HEK293 (cell line): Measurements from ENCODE around the gene ACSS1.

Experiments used
- CTCF ChIA-PET: fragments of 350-600 bp; formaldehyde crosslinking; extraction: SDS; loops from one replicate; lab custom pipeline; 2021; ENCODE audit warnings: antibody characterized with exemption; lab: Yijun Ruan, JAX
- POLR2A ChIA-PET: fragments of 300-600 bp; formaldehyde crosslinking; extraction: SDS; loops from one replicate; lab custom pipeline; 2020; ENCODE audit warnings: antibody characterized with exemption, inconsistent platforms; lab: Yijun Ruan, JAX
- H3K27ac ChIP-seq: fragments of 200-500 bp; sonication (Bioruptor generic); 2 replicates; pipeline ENCODE4 v1.5.1; 2014; ENCODE audit warnings: low read depth, low read length, control low read depth, inconsistent platforms; ENCODE audit errors: extremely low read depth
- H3K36me3 ChIP-seq, 2 experiments: fragments of 200-500 bp in 1 of 2; sonication (Bioruptor generic) in 1 of 2; 1 replicate in 1 of 2; 2 replicates in 1 of 2; pipeline ENCODE4 v1.5.1; 2014 to 2017; ENCODE audit warnings: inconsistent platforms in 2 of 2, low read length in 2 of 2; ENCODE audit not compliant: control insufficient read depth in 2 of 2, insufficient read depth in 1 of 2
- H3K4me1 ChIP-seq: fragments of 200-500 bp; sonication (Bioruptor generic); 2 replicates; pipeline ENCODE4 v1.5.1; 2014; ENCODE audit warnings: mild to moderate bottlenecking, low read length, inconsistent platforms; ENCODE audit not compliant: control insufficient read depth, insufficient read depth
- H3K4me3 ChIP-seq: 2 replicates; pipeline ENCODE4 v1.5.1; 2011; ENCODE audit warnings: low read depth, mild to moderate bottlenecking, control low read depth, low read length, moderate library complexity
- H3K9me3 ChIP-seq: fragments of 200-500 bp; sonication (Bioruptor generic); 2 replicates; pipeline ENCODE4 v1.5.1; 2014; ENCODE audit warnings: low read depth, low read length, inconsistent platforms; ENCODE audit not compliant: control insufficient read depth, insufficient read depth
- EGR2 ChIP-seq: fragments of 450-650 bp; formaldehyde crosslinking; IDR thresholded peaks from 2 replicates; pipeline ENCODE4 v1.5.1; 2016; ENCODE audit warnings: low read depth, missing biosample characterization, missing genetic modification characterization
- GLI4 ChIP-seq: fragments of 450-650 bp; formaldehyde crosslinking; IDR thresholded peaks from 2 replicates; pipeline ENCODE4 v1.5.1; 2016; ENCODE audit warnings: missing biosample characterization, missing genetic modification characterization
- ZNF132 ChIP-seq: fragments of 450-650 bp; formaldehyde crosslinking; IDR thresholded peaks from 2 replicates; pipeline ENCODE4 v1.5.1; 2017; ENCODE audit warnings: missing biosample characterization, missing genetic modification characterization, borderline replicate concordance
- ZNF133 ChIP-seq: fragments of 450-650 bp; formaldehyde crosslinking; IDR thresholded peaks from 2 replicates; pipeline ENCODE4 v1.5.1; 2016; ENCODE audit warnings: missing biosample characterization, missing genetic modification characterization
- ZNF24 ChIP-seq: fragments of 450-650 bp; formaldehyde crosslinking; IDR thresholded peaks from 2 replicates; pipeline ENCODE4 v1.5.1; 2016; ENCODE audit warnings: missing biosample characterization, missing genetic modification characterization
- ZNF302 ChIP-seq: fragments of 450-650 bp; formaldehyde crosslinking; IDR thresholded peaks from 2 replicates; pipeline ENCODE4 v1.5.1; 2016; ENCODE audit warnings: missing biosample characterization, missing genetic modification characterization, low read depth
- ZNF473 ChIP-seq: fragments of 450-650 bp; formaldehyde crosslinking; IDR thresholded peaks from 2 replicates; pipeline ENCODE4 v1.5.1; 2017; ENCODE audit warnings: missing biosample characterization, missing genetic modification characterization
- ZNF48 ChIP-seq: fragments of 450-650 bp; formaldehyde crosslinking; IDR thresholded peaks from 2 replicates; pipeline ENCODE4 v1.5.1; 2016; ENCODE audit warnings: missing biosample characterization, missing genetic modification characterization
- ZNF529 ChIP-seq: fragments of 450-650 bp; formaldehyde crosslinking; IDR thresholded peaks from 2 replicates; pipeline ENCODE4 v1.5.1; 2017; ENCODE audit warnings: missing genetic modification characterization, missing biosample characterization; ENCODE audit not compliant: insufficient replicate concordance
- ZNF555 ChIP-seq: fragments of 450-650 bp; formaldehyde crosslinking; conservative IDR thresholded peaks from 2 replicates; pipeline ENCODE4 v1.5.1; 2017; ENCODE audit warnings: missing biosample characterization, mild to moderate bottlenecking, missing genetic modification characterization, inconsistent platforms
- ZNF624 ChIP-seq: fragments of 450-650 bp; formaldehyde crosslinking; IDR thresholded peaks from 2 replicates; pipeline ENCODE4 v1.5.1; 2017; ENCODE audit warnings: missing biosample characterization, missing genetic modification characterization
- ZNF791 ChIP-seq: fragments of 450-650 bp; formaldehyde crosslinking; IDR thresholded peaks from 2 replicates; pipeline ENCODE4 v1.5.1; 2016; ENCODE audit warnings: missing biosample characterization, missing genetic modification characterization
- ZNF837 ChIP-seq: fragments of 450-650 bp; formaldehyde crosslinking; IDR thresholded peaks from 2 replicates; pipeline ENCODE4 v1.5.1; 2016; ENCODE audit warnings: missing biosample characterization, missing genetic modification characterization
- TF ChIP-seq, protein P1 (sequence below): fragments of 450-650 bp; formaldehyde crosslinking; IDR thresholded peaks from 2 replicates; pipeline ENCODE4 v1.5.1; 2016; ENCODE audit warnings: missing biosample characterization, missing genetic modification characterization
- TF ChIP-seq, protein P2 (sequence below): fragments of 450-650 bp; formaldehyde crosslinking; IDR thresholded peaks from 2 replicates; pipeline ENCODE4 v1.5.1; 2016; ENCODE audit warnings: missing biosample characterization, missing genetic modification characterization
- TF ChIP-seq, protein P3 (sequence below): fragments of 450-650 bp; formaldehyde crosslinking; IDR thresholded peaks from 2 replicates; pipeline ENCODE4 v1.5.1; 2017; ENCODE audit warnings: missing biosample characterization, missing genetic modification characterization
- TF ChIP-seq, protein P4 (sequence below): fragments of 450-650 bp; formaldehyde crosslinking; IDR thresholded peaks from 2 replicates; pipeline ENCODE4; 2016; ENCODE audit warnings: missing biosample characterization, missing genetic modification characterization

ACSS1 gene

DNA sequence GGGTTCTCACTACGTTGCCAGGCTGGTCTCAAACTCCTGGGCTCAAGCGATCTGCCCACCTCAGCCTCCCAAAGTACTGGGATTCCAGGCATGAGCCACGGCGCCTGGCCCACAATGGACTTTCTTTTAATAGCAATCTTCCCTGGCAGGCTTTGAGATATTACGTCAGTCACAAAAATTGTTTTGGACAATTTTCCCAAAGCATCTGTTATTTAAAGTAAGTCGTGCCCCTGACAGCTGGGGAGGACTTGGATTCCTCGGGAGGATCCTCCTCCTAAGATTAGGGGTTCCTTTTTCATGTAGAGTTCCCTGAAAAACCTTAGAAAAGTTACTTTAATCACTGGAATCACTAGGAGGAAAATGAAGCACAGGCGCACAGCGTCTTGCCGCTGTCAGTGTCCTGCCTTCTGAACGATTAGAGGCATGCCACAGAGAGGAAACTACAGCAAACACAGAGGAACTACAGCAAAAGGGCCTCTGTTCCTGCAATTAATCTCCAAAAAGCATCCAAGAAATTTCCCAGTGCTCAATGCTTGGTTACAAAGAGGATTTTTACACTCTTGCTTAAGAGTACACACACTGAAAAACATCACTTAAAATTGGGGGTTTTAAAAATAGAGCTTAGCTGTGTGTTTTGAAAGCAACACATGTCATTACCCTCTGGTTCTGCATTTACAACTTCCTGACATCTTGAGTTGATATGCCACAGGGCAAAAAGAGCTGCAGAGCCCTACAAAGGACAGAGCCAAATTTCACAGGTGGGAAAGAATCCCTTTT lies 4.5 kb downstream of the ACSS1 start:
- peaks cover 6% of the 10 kb centered on the region for H3K4me1 ChIP-seq
- H3K27ac ChIP-seq: no peak overlapping the region
- POLR2A ChIA-PET: no interaction called here
- CTCF ChIA-PET: no interaction called here
- no peaks in the 10 kb centered on the region for H3K36me3 ChIP-seq
- TF ChIP-seq, protein P1, sequence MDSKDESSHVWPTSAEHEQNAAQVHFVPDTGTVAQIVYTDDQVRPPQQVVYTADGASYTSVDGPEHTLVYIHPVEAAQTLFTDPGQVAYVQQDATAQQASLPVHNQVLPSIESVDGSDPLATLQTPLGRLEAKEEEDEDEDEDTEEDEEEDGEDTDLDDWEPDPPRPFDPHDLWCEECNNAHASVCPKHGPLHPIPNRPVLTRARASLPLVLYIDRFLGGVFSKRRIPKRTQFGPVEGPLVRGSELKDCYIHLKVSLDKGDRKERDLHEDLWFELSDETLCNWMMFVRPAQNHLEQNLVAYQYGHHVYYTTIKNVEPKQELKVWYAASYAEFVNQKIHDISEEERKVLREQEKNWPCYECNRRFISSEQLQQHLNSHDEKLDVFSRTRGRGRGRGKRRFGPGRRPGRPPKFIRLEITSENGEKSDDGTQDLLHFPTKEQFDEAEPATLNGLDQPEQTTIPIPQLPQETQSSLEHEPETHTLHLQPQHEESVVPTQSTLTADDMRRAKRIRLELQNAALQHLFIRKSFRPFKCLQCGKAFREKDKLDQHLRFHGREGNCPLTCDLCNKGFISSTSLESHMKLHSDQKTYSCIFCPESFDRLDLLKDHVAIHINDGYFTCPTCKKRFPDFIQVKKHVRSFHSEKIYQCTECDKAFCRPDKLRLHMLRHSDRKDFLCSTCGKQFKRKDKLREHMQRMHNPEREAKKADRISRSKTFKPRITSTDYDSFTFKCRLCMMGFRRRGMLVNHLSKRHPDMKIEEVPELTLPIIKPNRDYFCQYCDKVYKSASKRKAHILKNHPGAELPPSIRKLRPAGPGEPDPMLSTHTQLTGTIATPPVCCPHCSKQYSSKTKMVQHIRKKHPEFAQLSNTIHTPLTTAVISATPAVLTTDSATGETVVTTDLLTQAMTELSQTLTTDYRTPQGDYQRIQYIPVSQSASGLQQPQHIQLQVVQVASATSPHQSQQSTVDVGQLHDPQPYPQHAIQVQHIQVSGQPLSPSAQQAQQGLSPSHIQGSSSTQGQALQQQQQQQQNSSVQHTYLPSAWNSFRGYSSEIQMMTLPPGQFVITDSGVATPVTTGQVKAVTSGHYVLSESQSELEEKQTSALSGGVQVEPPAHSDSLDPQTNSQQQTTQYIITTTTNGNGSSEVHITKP: no peak
- TF ChIP-seq ZNF48 (tag by site-specific recombination) (no peak), ZNF791 (no peak), ZNF473 (tag by site-specific recombination) (no peak), ZNF302 (tag by site-specific recombination) (no peak), ZNF24 (tag by site-specific recombination) (no peak), ZNF624 (tag by site-specific recombination) (no peak), GLI4 (tag by site-specific recombination) (no peak), EGR2 (tag by site-specific recombination) (no peak)
- TF ChIP-seq, protein P2, sequence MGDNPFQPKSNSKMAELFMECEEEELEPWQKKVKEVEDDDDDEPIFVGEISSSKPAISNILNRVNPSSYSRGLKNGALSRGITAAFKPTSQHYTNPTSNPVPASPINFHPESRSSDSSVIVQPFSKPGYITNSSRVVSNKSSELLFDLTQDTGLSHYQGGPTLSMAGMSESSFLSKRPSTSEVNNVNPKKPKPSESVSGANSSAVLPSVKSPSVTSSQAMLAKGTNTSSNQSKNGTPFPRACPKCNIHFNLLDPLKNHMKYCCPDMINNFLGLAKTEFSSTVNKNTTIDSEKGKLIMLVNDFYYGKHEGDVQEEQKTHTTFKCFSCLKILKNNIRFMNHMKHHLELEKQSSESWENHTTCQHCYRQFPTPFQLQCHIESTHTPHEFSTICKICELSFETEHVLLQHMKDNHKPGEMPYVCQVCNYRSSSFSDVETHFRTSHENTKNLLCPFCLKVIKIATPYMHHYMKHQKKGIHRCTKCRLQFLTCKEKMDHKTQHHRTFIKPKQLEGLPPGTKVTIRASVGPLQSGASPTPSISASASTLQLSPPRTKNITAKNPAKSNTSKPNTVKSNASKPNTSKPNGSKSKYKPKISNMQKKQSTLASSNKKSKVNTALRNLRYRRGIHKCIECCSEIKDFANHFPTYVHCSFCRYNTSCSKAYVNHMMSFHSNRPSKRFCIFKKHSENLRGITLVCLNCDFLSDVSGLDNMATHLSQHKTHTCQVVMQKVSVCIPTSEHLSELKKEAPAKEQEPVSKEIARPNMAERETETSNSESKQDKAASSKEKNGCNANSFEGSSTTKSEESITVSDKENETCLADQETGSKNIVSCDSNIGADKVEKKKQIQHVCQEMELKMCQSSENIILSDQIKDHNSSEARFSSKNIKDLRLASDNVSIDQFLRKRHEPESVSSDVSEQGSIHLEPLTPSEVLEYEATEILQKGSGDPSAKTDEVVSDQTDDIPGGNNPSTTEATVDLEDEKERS (tag by site-specific recombination): no peak
- H3K9me3 ChIP-seq: no peaks in the 10 kb centered on the region
- H3K4me3 ChIP-seq: no peak overlapping the region

DNA sequence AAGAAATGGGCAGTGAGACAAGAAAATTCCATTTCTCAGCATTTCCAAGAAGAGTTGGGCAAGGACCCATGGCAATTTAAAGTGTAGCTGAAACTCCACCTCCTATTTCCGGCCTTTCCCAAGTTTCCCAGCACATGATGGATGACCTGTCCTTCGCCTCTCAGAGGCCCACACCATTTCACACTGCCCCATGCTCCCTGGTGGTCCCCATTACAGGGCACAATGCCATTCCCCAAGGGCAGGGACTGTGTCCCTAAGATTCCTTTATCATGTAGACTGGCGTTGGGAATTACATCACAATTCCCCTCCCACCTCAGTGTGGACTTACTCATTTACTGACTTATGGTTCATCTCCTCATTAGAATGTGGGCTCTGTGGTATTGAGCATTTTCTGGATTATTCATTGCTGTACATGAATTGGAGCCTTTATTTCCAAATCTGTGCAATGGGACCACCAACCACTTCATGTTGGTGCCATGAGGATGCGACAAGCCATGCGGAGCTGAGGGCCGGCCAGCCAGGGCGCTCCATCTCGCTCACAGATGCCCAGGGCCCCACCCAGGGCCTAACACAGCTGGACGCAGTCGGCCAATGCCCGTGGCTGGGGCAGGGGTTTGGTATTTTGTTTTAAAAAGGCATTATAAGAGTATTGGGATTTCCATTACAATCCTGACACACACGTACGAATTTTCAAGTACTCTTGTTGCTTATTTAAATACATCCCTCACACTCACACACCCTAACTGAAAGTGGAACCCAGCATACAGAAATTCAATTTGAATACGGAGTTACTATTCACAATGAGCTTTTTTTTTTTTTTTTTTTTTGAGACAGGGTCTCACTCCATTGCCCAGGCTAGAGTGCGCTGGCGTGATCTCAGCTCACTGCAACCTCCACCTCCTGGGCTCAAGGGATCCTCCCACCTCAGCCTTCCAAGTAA lies 5.4 kb downstream of the ACSS1 start:
- H3K36me3 ChIP-seq: peaks cover 0 to under 1% of the 10 kb centered on the region in 2 experiments; a peak in 1 of 3 replicates
- ChIA-PET POLR2A (no interaction called here), CTCF (no interaction called here)
- TF ChIP-seq, protein P3, sequence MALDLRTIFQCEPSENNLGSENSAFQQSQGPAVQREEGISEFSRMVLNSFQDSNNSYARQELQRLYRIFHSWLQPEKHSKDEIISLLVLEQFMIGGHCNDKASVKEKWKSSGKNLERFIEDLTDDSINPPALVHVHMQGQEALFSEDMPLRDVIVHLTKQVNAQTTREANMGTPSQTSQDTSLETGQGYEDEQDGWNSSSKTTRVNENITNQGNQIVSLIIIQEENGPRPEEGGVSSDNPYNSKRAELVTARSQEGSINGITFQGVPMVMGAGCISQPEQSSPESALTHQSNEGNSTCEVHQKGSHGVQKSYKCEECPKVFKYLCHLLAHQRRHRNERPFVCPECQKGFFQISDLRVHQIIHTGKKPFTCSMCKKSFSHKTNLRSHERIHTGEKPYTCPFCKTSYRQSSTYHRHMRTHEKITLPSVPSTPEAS (tag by site-specific recombination): no peak
- TF ChIP-seq ZNF837 (no peak), ZNF133 (tag by site-specific recombination) (no peak), ZNF555 (tag by site-specific recombination) (no peak), ZNF529 (tag by site-specific recombination) (no peak), ZNF791 (no peak), ZNF132 (tag by site-specific recombination) (no peak)
- TF ChIP-seq, protein P4, sequence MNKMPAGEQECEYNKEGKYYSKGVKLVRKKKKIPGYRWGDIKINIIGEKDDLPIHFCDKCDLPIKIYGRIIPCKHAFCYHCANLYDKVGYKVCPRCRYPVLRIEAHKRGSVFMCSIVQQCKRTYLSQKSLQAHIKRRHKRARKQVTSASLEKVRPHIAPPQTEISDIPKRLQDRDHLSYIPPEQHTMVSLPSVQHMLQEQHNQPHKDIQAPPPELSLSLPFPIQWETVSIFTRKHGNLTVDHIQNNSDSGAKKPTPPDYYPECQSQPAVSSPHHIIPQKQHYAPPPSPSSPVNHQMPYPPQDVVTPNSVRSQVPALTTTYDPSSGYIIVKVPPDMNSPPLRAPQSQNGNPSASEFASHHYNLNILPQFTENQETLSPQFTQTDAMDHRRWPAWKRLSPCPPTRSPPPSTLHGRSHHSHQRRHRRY (tag by site-specific recombination): no peak
- H3K4me1 ChIP-seq: peaks cover 6% of the 10 kb centered on the region
- no peak overlapping the region for H3K4me3 ChIP-seq
- no peaks in the 10 kb centered on the region for H3K9me3 ChIP-seq
- H3K27ac ChIP-seq: no peak overlapping the region
